Ureter (tissue), 1 donor: ENCODE data around the gene STYXL1. TPM values are rescaled to one million over a fixed set of nuclear protein-coding genes. Genes with fewer than 3 reads are reported as not detected.

ENCODE experiments used
- DNase-seq: peaks from one replicate; pipeline ENCODE4 v3.0.0-alpha.2; 2020; ENCODE audit warnings: low spot score
- total RNA-seq: library from RNA; stranded (reverse); gene quantifications from one replicate; pipeline ENCODE4 v1.2.4, GENCODE V29; 2023
- donor health status: DM: yes; HTN: yes; CAD: no.

STYXL1 gene
- total RNA-seq, 1 donor from 2014 or later: 45.4 TPM

DNA sequence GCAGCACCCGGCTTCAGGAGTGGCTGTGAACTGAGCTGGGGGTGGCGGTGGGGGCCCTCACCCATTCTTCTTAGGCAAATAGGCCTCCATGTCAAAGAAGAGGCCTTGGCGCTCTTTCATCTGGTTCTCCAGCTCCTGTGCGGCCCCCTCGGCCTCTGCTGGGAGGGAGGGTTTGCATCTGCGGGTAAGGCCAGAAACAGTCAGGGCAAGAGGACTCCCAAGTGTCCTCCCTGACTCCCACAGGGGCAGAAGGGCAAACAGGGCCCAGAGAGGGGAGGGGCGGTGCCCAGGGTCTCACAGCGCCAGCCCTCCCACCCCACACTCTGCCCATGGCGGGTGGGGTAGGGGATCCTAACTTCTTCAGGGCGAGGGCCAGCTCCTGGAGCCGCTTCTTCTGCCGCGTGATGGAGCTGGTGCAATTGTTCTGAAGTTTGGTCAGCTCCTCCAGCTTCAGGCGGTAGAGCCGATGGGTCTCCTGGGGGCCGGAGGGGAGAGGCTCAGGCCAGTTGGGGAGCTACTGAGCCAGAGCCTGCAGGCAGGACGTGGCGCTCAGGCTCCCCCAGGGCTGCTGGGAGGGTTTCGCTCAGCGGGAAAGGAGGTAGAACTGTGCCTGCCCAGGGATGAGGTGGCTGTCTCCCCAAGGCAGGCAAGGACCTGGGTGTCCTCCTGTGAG, 55.6 kb downstream of the STYXL1 start:
- DNase-seq: no peak

DNA sequence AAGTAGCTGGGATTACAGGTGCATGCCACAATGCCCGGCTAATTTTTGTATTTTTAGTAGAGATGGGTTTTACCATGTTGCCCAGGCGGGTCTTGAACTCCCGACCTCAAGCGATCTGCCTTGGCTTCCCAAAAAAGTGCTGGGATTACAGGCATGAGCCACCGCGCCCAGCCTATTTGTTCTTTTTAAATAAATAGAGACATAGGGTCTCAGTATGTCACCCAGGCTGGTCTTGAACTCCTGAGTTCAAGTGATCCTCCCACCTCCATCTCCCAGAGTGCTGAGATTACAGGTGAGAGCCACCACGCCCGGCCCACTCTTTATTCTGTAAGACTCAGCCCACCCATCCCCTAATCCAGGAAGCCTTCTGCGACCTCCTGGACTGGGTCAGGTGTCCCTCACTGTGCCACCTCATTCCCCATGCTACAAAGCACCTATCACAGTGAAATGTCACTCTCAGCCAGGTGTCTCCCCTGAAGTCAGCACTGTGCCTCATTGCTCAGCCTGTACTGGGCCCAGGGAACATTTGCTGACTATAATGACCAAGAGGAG, 56.2 kb downstream of the STYXL1 start:
- DNase-seq: no peak

DNA sequence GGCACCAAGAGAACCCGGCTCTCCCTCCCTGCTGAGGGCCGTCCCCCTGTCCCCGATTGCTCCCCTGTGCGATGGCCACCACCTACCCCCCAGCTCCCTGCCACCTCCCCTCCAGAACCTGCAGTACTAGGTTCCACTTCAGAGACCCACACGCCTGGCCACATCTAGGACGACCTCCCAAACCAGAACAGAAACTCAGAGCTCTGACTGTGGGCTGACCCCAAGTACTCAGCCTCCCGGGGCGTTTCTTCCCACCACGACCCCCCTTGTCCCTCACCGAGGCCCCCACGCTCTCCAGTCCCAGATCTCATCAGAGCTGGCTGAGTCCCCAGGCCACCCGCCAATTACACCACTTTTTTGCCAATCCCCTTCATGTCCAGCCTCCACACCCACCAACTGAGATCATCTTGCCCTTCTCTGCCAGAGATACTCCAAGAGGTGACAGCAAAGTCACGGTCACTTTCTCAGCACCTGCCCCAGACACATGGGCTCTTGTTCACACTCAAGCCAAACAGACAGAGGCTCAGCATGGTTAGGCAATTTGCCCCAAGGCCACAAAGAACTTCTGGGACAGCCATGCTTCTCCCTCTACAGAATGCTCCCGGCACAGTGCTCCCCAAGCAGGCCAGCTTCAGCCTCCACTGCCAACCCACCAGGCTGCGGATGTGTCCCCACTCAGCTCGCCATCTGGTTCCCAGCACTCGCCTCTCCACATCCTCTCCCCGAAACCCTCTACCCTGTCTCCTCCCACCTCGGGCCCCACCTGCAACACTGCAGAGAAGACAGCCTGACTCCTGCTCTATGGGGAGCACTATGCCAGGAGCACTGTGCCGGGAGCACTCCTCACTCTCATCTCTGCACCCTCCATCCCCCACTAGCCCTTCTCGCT, 58.1 kb downstream of the STYXL1 start:
- DNase-seq: no peak

DNA sequence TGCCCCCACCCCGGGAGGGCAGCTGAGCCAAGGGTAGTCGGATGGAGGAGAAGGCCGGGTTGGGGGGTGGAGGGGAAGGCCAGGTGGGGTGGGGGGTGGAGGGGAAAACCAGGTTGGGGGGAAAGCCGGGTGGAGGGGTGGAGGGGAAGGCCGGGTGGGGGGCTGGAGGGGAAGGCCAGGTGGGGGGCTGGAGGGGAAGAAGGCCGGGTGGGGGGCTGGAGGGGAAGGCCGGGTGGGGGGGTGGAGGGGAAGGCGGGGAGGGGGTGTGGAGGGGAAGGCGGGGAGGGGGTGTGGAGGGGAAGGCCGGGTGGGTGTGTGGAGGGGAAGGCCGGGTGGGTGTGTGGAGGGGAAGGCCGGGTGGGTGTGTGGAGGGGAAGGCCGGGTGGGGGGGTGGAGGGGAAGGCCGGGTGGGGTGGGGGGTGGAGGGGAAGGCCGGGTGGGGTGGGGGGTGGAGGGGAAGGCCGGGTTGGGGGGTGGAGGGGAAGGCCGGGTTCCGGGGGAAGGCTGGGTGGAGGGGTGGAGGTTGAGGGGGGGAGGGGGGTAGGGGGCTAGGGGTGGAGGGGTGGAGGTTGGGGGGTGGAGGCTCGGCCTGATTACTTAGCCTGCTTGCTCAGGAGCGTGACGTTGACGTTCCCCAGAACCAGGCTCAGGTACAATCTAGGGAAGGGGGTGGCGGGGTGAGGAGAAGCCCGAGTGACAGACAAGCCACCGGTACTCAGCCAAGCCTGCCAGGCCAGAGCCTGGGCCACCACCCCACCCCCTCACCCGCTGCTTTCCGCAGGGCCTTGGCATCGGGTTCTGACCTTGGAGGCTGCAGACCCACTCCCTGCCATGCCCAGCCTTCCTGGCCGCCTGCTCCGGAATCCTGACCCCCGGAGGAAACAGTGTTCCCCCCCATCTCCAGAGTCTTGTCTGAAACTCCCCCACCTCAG, 59.0 kb downstream of the STYXL1 start:
- DNase-seq: no peak

DNA sequence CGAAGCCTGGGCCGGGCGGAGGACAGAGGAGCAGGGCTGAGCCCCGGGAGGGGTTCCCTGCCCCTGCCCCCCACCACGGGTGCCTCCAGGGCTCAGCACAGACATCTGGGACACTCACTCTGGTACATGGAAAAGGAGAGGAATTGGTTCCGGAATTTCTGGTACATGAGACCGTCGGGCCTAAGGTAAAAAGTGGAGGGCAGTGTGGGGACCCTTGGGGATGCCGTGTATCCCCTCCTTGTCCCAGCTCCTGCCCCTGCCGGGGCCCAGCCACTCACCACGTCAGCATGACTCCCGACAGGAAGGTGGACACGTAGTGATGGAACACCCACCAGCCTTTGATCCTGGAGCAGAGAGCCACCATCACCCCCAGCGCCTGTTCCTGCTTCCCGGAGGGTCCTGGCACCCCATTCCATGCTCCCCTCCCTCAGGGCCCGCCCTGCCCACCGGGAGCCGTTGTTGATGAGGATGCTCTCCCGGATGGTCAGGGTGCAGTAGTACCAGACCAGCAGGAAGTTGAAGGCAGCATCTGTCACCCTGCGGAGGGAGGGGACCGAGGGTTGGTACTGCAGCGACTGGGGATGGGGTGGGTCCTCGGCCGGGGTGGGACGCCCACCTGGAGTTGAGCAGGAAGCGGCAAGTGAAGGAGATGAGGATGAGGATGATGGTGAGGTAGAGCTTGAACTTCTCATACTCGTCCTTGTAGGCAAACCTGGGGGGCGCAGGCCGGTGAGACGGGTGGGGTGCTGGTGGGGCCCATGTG, 59.8 kb downstream of the STYXL1 start:
- DNase-seq: no peak

DNA sequence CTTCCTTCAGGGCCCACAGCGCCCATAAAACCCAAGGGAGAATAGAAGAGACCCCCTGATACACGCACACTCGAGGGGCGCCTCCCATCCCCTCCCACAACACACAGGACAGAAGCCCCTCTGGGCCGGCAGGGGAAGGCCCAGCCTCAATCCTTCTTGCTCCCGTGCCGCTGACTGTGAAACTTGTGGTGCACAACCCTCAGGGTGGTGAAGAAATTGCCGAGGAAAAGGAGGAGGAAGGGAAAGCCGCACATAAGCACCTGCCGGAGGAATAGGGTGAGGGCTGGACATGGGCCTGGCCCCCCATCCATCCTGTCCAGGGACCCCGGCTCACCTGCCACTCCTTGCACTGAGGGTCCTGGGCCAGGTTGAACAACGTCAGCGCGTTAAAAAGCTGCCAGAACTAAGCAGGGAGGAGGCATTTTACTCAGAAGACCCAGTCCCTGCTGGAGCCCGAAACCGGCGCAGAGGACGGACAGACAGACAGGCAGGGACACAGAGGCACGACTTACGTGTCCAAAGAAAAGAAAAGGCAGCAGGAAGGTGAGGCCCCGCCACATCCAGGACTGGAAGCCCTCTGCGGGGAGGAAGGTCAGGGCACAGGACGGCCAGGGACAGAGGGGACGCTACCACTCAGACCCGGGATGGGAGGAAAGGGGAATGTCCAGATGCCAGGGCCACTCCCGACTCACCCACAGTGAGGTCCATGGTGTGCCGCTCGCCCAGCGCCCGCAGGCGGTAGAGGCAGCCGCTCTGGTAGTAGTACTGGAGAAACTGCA, 60.6 kb downstream of the STYXL1 start:
- DNase-seq: no peak

DNA sequence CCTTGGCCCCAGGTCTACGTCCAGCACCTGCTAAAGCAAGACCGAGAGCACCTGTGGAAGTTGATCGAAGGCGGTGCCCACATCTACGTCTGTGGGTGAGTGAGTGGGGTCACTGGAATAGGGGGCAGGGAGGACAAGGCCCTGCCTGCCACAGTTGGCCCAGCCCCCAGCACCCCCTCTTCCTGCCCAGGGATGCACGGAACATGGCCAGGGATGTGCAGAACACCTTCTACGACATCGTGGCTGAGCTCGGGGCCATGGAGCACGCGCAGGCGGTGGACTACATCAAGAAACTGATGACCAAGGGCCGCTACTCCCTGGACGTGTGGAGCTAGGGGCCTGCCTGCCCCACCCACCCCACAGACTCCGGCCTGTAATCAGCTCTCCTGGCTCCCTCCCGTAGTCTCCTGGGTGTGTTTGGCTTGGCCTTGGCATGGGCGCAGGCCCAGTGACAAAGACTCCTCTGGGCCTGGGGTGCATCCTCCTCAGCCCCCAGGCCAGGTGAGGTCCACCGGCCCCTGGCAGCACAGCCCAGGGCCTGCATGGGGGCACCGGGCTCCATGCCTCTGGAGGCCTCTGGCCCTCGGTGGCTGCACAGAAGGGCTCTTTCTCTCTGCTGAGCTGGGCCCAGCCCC, 61.5 kb downstream of the STYXL1 start:
- no peak for DNase-seq

DNA sequence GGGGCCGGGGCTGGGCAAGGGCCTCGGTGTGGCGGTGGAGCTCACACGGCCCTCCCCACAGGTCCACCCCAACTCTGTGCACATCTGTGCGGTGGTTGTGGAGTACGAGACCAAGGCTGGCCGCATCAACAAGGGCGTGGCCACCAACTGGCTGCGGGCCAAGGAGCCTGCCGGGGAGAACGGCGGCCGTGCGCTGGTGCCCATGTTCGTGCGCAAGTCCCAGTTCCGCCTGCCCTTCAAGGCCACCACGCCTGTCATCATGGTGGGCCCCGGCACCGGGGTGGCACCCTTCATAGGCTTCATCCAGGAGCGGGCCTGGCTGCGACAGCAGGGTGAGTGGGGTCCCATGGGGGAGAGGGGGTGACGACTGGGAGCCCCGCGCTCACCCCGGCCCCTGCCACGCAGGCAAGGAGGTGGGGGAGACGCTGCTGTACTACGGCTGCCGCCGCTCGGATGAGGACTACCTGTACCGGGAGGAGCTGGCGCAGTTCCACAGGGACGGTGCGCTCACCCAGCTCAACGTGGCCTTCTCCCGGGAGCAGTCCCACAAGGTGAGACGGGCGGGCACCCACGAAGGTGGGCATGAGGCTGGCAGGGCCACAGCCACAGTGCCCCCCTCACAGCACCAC, 62.2 kb downstream of the STYXL1 start:
- no peak for DNase-seq

DNA sequence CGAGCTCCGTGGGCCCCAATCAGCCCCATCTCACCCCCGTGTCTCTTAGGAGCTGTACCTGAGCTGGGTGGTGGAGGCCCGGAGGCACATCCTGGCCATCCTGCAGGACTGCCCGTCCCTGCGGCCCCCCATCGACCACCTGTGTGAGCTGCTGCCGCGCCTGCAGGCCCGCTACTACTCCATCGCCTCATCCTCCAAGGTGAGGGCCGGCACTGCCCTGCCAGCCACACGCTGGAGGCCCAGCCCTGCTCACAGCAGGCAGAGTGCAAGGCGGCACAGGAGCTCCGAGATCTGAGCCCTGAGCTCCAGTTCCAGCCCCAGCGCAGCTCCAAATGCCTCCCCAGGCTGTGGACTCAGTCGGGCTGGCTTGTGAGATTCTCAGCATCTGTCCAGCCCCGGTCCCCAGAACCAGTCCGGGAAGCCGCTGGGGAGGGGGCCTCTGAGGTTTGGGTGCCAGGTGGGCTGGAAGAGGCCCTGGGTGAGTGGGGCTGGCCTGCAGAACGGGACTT, 62.7 kb downstream of the STYXL1 start:
- no peak for DNase-seq

DNA sequence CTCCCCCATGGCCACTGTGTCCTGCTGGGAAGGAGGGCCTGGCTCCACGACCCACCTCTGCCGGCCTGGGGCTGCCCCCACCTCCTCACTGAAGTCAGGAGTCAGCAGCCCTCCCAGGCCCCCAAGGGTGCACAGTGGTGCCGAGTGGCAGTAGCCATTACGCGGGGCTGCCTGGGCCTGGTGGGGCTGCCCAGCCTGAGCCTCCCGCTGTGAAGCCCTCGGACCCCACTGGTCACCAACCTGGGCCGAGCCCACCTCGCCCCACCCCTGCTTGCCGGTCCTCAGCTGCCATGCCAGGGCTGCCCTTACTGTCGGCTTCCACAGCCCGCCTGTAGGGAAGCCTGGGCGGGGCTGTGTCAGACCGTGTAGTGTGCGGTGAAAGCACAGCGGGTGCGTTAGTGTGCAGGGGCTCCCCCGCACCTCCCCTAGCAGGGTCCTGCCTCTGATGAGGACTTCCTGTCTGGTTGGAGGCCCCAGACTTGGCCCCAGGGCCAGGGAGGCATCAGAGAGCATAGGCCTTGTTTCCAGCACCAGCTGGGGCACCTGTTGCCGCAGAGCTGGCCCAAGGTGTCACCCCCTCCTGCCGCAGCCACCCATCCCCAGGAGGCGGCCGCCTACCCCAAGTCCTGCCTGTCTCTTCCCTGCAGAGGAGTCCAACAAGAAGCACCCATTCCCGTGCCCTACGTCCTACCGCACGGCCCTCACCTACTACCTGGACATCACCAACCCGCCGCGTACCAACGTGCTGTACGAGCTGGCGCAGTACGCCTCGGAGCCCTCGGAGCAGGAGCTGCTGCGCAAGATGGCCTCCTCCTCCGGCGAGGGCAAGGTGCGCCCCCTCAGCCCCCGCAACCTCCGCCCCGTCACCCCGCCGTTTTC, 63.4 kb downstream of the STYXL1 start:
- no peak for DNase-seq

DNA sequence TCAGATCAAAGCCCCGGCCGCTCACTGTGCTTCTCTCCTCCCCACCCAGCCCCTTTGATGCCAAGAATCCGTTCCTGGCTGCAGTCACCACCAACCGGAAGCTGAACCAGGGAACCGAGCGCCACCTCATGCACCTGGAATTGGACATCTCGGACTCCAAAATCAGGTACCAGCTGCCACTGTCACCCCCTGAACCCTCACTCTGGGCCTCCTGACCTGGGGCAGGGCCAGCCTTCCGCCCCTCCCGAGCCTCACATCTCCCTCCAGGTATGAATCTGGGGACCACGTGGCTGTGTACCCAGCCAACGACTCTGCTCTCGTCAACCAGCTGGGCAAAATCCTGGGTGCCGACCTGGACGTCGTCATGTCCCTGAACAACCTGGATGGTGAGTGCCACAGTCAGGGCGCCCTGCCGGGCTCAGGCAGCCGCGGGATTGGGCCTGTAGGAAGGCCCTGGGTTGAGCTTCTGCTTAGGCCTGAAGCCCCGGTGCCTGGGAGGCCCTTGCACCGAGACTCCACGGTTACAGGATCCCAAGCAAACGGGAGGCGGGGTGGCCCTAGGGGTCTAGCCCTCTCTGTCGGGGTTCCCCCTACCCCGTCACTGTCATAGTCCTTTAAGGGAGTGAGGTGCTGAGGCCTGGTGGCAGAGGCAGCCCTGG, 64.2 kb downstream of the STYXL1 start:
- DNase-seq: no peak

DNA sequence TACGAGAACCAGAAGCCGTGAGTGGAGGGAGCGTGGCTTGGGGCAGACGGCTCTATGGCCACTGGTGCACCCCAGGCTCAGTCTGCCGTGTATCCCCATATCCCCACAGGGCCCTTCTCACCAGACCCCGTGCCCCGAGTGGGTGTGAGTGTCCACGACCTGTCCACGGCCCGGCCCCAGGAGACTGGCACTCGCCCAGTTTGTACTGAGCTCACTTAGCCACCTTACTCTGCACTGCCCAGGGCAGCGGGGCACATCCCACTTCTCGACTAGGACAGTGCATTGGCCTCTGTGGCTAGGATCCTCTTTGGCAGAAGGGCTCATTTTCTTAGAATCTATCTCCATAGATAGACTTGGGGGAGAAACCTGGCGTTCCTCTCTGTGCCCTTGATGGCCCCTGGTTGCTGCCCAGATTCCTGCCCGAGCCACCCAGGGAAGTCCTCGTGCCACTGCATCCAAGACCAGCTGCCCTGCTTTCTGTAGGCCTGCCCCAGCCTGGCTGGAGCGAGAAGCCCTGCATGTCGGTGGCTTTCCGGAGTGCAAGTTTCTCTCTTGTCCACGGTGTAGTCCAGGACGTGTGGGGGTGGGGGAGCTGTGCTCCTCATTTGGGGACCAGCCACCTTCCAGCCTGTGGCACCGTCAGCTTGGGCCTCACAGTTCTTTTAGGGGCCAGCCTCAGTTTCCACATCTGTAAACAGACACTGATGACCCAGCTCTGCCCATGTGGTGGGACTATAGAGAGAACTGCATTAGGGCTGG, 65.3 kb downstream of the STYXL1 start:
- no peak for DNase-seq

DNA sequence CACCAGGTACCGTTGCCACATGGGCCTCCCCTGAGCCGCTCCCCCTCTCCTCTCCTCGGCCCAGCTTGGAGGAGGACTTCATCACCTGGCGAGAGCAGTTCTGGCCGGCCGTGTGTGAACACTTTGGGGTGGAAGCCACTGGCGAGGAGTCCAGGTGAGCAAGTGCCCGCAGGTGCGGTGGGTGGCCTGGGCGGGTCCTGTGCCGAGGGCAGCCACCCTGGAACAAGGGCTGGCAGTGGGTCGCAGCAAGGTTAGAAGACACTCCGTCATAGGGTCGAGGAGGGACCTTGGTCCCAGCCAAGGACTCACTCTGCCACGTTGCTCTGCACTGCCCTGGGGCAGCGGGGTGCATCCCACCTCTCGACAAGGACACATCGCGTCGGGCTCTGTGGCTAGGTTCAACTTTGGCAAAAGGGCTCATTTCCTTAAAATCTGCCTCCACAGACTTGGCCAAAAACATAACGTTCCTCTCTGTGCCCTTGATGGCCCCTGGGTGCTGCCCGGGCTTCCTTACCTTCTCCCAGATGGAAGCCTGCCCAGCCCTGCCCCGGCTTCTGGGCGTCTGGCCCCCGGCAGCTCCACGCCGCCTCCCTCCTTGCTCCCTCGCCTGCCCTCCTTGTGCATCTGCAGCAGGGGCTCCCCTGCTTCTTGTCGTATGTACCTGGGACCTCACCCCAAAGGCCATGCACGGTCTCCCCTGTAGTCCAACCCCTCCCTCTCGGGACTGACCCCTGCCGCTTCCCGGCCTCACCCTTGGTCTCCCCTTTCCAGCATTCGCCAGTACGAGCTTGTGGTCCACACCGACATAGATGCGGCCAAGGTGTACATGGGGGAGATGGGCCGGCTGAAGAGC, 66.1 kb downstream of the STYXL1 start:
- no peak for DNase-seq

DNA sequence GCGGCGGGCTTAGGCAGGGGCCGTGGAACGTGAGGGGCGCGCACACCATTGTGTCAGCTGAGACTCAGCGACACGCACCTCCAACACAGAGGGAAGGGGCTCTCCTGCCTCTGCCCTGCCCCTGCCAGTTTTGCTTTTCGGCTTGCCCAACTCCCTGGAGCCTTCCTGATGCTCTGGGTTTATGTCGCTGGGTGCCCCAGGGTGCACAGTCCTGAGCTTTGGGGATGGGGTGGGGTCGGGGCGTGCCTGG, 66.7 kb downstream of the STYXL1 start:
- no peak for DNase-seq

DNA sequence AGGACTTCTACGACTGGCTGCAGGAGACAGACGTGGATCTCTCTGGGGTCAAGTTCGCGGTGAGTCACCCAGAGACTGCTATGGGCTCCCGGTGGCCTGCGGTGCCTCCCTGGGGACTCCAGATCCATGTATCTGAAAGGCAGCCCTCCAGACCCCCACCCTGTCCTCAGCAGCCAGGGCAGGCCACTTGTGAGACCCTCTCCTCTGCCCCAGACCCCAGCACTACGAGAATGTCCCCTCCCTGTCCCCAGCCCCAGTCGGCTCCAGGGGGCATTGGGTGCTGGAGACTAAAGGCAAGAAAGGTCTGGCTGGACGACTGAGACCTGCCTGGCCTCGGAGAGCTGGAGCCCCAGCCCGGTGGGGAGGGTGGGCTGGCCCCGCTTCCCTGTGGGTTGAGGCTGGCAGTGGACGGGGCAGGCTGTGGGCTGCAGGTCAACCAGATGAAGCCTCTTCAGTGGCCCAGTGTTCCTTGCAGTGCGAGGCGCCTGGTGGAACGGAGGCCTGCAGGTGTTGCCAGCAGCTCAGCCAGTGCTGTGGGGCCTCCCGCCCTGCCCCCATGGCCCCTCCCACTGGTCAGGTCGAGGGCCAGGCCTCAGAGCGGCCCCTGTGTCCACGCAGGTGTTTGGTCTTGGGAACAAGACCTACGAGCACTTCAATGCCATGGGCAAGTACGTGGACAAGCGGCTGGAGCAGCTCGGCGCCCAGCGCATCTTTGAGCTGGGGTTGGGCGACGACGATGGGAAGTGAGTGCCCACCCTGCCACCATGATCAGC, 67.2 kb downstream of the STYXL1 start:
- no peak for DNase-seq
